ENCODE measurements around the gene SUSD3.

- TF ChIP-seq CTCF (conservative IDR thresholded peaks at IDR 0.05) (no peak), ZFX (IDR thresholded peaks at IDR 0.05) (no peak)
These were observed 61.1 kb downstream of the SUSD3 start for GRCh38 chr9:93119703-93119952.
